ENCODE results near the gene NID2.

- TF ChIP-seq NR2C2 (IDR thresholded peaks at IDR 0.05; ENCODE audit: borderline replicate concordance, control insufficient read depth, insufficient read length, low read depth) (no peak), MAX (IDR thresholded peaks at IDR 0.05; ENCODE audit: low read depth, low read length) (no peak), EP300 (IDR thresholded peaks at IDR 0.05; ENCODE audit: borderline replicate concordance in 1 of 2, control insufficient read depth in 1 of 2, low read depth in 2 of 2, low read length in 2 of 2) (no peak)
- TF ChIP-seq, protein P1, sequence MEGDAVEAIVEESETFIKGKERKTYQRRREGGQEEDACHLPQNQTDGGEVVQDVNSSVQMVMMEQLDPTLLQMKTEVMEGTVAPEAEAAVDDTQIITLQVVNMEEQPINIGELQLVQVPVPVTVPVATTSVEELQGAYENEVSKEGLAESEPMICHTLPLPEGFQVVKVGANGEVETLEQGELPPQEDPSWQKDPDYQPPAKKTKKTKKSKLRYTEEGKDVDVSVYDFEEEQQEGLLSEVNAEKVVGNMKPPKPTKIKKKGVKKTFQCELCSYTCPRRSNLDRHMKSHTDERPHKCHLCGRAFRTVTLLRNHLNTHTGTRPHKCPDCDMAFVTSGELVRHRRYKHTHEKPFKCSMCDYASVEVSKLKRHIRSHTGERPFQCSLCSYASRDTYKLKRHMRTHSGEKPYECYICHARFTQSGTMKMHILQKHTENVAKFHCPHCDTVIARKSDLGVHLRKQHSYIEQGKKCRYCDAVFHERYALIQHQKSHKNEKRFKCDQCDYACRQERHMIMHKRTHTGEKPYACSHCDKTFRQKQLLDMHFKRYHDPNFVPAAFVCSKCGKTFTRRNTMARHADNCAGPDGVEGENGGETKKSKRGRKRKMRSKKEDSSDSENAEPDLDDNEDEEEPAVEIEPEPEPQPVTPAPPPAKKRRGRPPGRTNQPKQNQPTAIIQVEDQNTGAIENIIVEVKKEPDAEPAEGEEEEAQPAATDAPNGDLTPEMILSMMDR (IDR thresholded peaks at IDR 0.05 in 2 of 3, conservative IDR thresholded peaks at IDR 0.05 in 1 of 3; ENCODE audit: control insufficient read depth in 2 of 3, extremely low read depth in 1 of 3, insufficient read depth in 1 of 3, low read depth in 3 of 3, low read length in 3 of 3): no peak
These were observed 20.4 kb upstream of the NID2 start for GRCh38 chr14:52089218-52089617.

Measured in GM12878 (cell line).